Retinal pigment epithelial cell (primary cell): ENCODE measurements around the gene LRRC14B.

Source experiments
- DNase-seq: peaks from one replicate; pipeline ENCODE4 v3.0.0-alpha.2; 2010; ENCODE audit warnings: low read depth
- H3K4me3 ChIP-seq: 2 replicates; pipeline ENCODE4 v1.5.1; 2011; ENCODE audit warnings: mild to moderate bottlenecking, low read length, control low read depth, moderate library complexity
- TF ChIP-seq, protein P1 (sequence below): conservative IDR thresholded peaks from 2 replicates; pipeline ENCODE4 v1.5.1; 2011; ENCODE audit warnings: low read depth, low read length, control low read depth, inconsistent platforms

LRRC14B gene

DNA sequence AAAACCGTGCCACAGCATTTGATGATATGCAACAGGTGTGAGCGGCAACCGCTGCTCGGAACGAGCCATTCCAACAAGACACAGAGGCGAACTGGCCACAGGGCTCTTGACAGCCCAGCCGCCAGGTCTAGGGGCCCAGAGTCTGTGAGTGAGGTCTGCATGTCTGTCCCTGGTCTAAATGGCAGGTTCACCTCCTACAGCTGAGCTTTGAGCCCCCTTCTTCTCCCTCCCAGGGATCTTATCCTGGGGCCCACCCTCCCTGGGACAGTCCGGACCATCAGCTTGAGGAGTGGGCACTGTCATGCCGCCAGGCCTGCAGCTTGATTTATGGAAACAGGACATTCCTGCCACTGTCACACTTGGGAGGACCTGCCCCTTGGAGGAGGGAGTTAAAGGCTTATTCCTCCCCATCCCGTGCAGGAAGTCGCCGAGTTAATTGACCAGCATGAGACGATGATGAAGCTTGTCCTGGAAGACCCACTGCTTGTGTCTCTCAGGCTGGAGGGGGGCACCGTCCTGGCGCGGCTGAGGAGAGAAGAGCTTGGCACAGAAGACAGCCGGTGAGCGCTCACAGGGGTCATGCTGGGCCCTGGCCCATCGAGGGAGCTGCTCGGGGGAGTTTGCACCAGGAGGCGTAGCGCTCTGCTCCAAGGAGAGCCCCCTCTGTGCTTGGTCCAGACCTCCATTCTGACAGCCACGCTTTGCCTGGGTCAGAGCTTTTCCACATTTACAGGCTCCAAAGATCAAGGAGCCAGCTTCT, 35.5 kb upstream of the LRRC14B start:
- no peak overlapping the region for H3K4me3 ChIP-seq
- TF ChIP-seq, protein P1, sequence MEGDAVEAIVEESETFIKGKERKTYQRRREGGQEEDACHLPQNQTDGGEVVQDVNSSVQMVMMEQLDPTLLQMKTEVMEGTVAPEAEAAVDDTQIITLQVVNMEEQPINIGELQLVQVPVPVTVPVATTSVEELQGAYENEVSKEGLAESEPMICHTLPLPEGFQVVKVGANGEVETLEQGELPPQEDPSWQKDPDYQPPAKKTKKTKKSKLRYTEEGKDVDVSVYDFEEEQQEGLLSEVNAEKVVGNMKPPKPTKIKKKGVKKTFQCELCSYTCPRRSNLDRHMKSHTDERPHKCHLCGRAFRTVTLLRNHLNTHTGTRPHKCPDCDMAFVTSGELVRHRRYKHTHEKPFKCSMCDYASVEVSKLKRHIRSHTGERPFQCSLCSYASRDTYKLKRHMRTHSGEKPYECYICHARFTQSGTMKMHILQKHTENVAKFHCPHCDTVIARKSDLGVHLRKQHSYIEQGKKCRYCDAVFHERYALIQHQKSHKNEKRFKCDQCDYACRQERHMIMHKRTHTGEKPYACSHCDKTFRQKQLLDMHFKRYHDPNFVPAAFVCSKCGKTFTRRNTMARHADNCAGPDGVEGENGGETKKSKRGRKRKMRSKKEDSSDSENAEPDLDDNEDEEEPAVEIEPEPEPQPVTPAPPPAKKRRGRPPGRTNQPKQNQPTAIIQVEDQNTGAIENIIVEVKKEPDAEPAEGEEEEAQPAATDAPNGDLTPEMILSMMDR, result no peak
- no peak for DNase-seq

DNA sequence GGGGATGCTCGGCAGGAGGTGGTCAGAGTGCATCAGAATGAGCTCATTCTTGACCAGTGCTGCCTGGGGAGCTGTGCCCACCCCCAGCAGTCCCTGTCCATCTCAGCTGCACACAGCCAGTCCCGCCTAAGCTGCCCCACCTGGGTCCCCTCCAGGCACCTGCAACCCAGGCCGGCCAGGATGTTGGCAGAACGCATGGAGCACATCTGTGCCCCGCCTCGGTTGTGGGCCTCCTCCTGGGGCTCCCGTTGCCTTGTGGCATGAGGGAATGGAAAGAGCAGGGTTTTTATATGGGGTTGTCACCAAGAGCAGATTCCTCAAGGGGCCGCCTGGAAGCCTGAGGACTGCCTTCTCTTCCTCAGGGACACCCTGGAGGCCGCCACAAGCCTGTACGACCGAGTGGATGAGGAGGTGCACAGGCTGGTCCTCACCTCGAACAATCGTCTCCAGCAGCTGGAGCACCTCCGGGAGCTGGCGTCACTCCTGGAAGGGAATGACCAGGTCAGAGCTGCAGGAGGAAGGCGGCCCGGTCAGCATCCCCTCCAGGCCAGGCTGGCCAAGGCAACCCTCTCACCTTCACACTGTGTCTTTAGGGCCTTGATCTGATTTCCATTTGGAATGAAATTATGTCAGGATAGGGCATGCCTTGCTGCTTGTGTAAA, 34.8 kb upstream of the LRRC14B start:
- DNase-seq, result no peak
- H3K4me3 ChIP-seq, result no peak overlapping the region
- TF ChIP-seq, protein P1, result no peak

DNA sequence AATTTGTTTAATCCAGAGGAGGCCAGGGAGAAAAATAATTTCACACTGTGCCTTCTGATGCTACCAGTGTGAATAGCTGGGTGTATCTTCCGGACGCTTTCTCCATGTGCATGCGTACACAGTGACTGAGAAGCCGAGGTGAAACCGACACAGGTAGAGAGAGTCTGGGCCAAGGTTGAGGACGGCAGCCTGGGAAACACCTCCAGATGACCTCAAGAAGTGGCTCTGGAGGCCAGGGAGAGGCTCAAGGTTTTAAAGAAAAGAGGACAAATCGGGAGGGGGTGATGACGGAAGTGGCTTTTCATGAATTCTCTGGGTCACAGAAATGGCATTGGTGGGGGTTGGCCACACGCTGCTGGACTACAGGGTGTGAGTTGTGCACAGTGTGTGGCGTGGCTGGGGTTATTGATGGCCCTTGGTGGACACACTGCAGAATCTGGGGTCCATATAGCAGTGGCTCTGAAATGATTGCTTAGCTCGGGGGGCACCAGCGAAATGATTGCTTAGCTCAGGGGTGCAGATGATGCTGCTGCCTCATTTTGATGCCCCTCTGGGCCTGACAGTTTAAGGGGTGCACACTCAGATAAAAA, 34.1 kb upstream of the LRRC14B start:
- no peak overlapping the region for H3K4me3 ChIP-seq
- TF ChIP-seq, protein P1, result no peak
- no peak for DNase-seq

DNA sequence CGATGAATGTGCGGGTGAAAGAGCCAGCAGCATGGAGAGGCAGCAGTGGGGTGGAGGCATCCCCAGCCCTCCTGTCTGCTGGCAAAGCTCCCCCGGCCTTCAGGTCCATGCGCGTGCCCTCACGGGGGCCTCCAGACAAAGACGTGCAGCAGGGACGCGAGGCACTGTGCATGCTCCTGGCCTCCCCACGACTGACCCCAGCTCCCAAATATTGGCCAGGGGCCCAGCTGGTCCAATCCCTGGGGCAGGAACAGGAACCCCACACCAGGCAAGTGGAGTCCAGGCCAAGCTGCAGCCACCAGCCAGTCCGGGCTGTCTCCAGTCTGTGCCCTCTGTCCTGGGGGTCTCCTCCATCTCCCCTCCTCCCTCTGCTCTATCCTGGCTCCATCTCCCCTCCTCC, 33.5 kb upstream of the LRRC14B start:
- DNase-seq, result no peak
- TF ChIP-seq, protein P1, result no peak
- no peak overlapping the region for H3K4me3 ChIP-seq

DNA sequence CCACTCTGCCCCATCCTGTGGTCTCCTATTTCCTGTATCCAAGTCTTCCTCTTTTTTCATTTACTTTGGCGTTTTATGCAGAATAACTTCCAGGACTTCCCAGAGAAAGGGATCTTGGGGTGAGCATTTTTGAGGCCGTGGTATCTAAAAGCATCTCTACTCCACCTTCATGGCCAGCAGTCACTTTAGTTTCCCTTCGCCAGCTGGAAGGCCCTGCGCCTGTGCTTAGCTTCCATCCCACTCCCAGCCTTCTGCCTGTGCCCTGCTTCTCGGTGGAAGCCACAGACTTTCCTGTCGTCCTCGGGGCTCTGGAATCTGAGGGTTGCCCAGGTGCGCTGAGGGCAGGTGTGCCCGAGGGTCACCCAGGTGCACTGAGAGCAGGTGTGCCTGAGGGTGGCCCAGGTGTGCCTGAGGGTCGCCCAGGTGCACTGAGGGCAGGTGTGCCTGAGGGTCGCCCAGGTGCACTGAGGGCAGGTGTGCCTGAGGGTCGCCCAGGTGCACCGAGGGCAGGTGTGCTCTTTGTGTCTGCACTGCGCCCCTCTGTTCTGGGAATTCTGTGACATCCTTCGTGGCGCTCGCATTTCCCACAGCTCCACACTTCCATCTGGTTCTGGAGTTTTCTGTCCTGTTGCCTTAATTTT, 32.4 kb upstream of the LRRC14B start:
- no peak overlapping the region for H3K4me3 ChIP-seq
- TF ChIP-seq, protein P1, result no peak
- no peak for DNase-seq

DNA sequence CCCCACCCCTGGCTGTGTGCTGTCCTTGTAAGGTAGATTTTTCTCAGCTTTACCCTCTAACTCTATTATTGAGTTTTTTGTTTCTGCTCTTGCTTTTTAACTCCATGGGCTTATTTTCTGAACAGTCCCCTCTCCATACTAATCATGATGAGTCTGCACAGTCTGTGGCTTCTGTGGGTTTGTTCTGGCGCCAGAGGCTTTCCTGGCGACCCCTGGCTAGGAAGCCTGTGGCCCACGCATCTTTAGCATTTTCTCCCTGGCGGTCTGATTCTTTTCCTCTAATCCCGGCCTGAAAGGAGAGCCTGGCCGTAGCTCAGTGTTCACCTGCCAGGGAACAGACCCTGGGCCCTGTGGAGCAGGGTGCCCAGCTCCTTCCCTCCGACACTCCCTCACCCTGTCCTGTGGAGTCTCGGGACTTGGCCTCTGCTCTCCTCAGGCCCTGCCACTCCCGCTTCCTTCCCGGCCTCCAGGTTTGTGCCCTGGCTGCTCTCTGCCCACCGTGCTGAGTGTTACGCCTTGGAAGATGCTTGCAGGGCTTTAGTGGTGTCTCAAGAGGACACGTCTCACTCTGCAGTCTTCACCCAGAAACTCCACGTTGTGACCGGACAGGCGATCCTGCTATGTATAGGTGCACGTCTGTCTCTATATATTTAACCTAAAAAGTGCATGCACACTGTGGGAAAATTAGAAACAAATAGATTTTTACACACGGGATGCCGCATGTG, 31.7 kb upstream of the LRRC14B start:
- H3K4me3 ChIP-seq, result no peak overlapping the region
- DNase-seq, result peak; percentile 5

More for the DNA sequence above, 31.7 kb upstream of the LRRC14B start:
- TF ChIP-seq, protein P1, result no peak
